Memory B cell (primary cell): ENCODE results near the gene CTSW.

Experiments
- ATAC-seq: fragments of 150-1000 bp; cut with Tn5 transposase; 2 replicates; pipeline ENCODE4 v1.10.0; 2021; ENCODE audit warnings: low read depth, mild to moderate bottlenecking, moderate library complexity
- DNase-seq, 2 donors: peaks; one replicate each; pipeline ENCODE4 v3.0.0; 2022; ENCODE audit warnings: low spot score in 2 of 2
- H3K27ac Mint-ChIP-seq: one replicate; pipeline ENCODE4 v1.8.0; 2022; ENCODE audit warnings: mild to moderate bottlenecking, moderate library complexity, mixed read lengths
- H3K27me3 Mint-ChIP-seq: one replicate; pipeline ENCODE4 v1.8.0; 2022; ENCODE audit warnings: mixed read lengths
- H3K36me3 Mint-ChIP-seq: one replicate; pipeline ENCODE4 v1.8.0; 2022; ENCODE audit warnings: mild to moderate bottlenecking, mixed read lengths
- H3K4me1 Mint-ChIP-seq: one replicate; pipeline ENCODE4 v1.8.0; 2022; ENCODE audit warnings: mixed read lengths
- H3K4me3 Mint-ChIP-seq: one replicate; pipeline ENCODE4 v1.8.0; 2022; ENCODE audit warnings: mild to moderate bottlenecking, moderate library complexity, mixed read lengths
- H3K9me3 Mint-ChIP-seq: one replicate; pipeline ENCODE4 v1.8.0; 2022; ENCODE audit warnings: mixed read lengths

Gene CTSW

DNA sequence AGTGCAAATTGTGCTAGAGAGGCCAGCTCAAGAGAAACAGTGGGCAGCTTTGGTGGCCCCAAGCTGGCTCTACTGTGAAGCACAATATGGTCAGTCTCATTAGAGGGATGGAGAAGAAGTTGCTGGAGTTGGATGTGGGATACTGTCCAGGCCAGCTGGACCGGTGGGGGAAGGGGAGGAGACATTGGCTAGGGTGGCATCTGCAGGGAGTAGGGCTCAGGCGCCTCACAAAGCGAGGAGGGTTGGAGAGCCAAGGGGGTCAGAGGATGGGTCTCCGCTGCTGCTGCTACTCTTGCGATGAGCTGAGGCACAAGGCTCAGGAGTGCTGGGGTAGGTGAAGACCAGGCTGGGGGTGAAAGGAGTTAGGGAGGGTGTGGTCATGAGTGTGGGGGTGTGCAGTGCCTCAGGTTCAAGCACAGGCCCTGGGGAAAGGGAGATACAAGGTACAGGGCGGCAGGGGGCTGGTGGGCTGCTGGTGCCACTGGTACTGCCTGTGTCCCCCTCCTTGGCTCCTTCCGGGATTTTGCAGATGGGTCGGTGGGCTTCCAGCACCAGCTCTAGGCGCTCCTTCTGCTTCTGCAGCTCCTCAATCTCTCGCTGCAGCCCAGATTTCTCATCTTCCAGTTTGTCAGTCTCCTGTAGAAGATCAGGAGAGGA, 13.2 kb downstream of the CTSW start:
- Mint-ChIP-seq H3K9me3 (no peaks in the 10 kb centered on the region), H3K4me3 (peak overlapping the region; percentile 88), H3K27me3 (no peaks in the 10 kb centered on the region), H3K4me1 (peaks cover 36% of the 10 kb centered on the region), H3K36me3 (no peaks in the 10 kb centered on the region), H3K27ac (peak overlapping the region; percentile 43)
- no peak for DNase-seq
- no peak for ATAC-seq

DNA sequence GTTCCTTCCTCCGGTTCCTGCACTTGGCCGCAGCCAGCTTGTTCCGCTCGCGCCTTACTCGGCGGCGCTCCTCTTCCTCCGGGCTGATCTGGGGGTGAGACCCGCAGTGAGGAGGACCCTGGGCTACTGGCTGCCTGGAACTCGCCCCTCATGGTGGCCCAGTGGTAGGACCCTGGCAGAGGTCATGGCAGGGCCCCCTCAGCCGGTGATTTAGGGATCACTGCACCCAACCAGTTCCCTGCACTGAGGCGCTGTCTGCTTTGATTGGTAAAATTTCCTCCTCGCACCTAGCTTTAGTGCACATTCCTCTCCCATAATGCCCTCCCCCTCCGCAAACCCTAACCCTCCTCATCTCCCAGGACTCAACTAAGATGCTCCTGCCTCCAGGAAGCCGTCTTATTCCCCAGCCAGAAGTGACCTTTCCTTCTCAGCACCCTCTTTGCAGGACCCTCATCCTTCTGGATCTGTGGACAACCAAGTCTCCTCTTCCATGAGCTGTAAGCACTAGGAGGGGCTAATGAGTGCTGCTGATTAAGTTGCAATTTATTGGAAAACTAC, 14.5 kb downstream of the CTSW start:
- ATAC-seq = no peak
- Mint-ChIP-seq H3K27me3 (peaks cover 1% of the 10 kb centered on the region), H3K4me1 (peaks cover 31% of the 10 kb centered on the region), H3K4me3 (peak overlapping the region; percentile 78), H3K27ac (peak overlapping the region; percentile 87), H3K36me3 (no peaks in the 10 kb centered on the region), H3K9me3 (no peaks in the 10 kb centered on the region)
- no peak for DNase-seq

DNA sequence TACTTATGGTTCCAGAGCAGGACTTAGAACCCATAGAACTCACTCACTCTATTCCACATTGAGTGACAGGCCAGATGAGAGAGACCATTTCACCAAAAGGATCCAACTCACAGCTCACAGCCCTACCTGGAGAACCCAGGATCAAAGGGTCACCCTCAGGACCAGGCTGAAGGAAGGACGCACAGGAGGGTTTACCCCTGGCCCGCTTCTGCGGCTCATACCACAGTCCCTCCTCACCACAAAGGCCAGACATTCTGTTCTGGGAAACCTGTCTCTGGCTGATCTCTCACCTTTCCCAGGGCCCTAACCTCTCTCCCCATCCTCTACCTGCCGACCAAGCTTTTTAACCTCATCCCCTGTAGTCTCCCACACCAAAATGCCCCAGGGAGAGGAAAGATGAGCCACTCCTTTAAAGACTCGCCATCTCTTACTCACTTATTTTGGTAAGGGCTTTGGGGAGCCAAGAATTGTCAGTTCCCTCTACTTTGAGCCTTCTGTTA, 15.9 kb downstream of the CTSW start:
- peak overlapping the region; percentile 55 for H3K4me3 Mint-ChIP-seq
- ATAC-seq = no peak
- peaks cover 22% of the 10 kb centered on the region for H3K4me1 Mint-ChIP-seq
- H3K36me3 Mint-ChIP-seq = no peaks in the 10 kb centered on the region
- H3K9me3 Mint-ChIP-seq = no peaks in the 10 kb centered on the region
- DNase-seq = no peak
- peaks cover 1% of the 10 kb centered on the region for H3K27me3 Mint-ChIP-seq
- H3K27ac Mint-ChIP-seq = peak overlapping the region; percentile 35

DNA sequence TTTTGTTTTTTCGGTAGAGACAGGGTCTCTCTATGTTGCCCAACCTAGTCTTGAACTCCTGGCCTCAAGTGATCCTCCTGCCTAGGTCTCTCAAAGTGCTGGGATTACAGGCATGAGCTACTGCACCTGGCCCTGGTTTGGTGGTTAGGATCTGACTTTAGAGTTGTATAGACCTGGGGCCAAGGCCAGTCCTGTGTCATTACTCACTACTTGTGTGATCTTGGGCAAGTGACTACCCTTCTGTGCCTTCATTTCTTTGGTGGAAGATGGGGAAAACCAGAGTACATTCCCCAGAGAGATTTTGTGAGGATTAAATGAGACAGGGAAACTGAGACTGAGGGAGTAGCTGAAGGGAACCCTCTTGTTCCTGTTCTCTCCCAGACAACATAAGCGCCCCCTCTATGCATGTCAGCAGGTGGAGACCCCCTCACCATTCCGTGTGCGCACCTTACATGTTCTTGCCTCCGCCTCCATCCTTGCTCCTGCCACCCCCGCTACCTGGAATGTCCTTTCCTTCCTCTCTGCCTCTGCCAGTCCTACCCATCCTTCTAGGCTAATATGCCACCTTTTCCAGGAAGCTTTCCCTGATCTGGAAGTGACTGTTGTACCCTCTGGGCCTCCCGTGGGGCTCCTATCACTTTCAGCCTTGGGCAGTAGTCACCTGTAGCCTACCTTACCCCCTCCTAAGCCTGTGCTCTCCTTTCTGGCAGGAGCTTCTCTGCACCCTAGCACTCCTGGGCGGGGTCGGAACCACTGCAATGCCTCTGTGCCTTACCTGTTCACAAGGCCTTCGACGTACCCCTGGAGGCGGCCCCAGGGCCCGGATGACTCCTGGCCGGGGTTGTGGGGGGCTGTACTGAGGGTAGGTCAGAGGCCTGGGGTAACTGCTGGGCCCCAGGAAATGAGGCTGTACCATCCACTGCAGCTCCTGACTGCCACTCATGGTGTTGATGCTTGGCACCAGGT, 16.7 kb downstream of the CTSW start:
- H3K9me3 Mint-ChIP-seq = no peaks in the 10 kb centered on the region
- DNase-seq (no peak), ATAC-seq (no peak)
- no peak overlapping the region for H3K4me3 Mint-ChIP-seq
- H3K27ac Mint-ChIP-seq = peak overlapping the region; percentile 35
- peaks cover 23% of the 10 kb centered on the region for H3K4me1 Mint-ChIP-seq
- H3K27me3 Mint-ChIP-seq = peaks cover 1% of the 10 kb centered on the region
- H3K36me3 Mint-ChIP-seq = no peaks in the 10 kb centered on the region

DNA sequence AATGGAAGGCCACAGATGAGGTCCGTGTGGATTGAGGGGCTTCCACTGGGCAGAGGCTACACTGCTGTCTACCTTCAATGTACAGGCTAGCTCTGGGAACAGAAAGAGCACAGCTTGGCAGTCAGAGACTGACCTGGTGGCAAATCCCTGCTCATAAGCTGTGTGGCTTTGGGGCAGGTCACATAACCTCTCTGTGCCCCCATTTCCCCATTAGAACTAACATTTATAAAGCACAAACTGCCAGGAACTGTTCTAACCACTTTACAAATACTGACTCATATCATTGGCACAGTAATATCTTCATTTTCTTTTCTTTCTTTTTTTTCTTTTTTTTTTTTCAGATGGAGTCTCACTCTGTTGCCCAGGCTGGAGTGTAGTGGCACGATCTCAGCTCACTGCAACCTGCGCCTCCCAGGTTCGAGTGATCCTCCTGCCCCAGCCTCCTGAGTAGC, 17.4 kb downstream of the CTSW start:
- DNase-seq (no peak), ATAC-seq (no peak)
- no peaks in the 10 kb centered on the region for H3K9me3 Mint-ChIP-seq
- no peak overlapping the region for H3K27ac Mint-ChIP-seq
- H3K4me3 Mint-ChIP-seq = no peak overlapping the region
- peaks cover 2% of the 10 kb centered on the region for H3K27me3 Mint-ChIP-seq
- H3K36me3 Mint-ChIP-seq = no peaks in the 10 kb centered on the region
- H3K4me1 Mint-ChIP-seq = peaks cover 21% of the 10 kb centered on the region

DNA sequence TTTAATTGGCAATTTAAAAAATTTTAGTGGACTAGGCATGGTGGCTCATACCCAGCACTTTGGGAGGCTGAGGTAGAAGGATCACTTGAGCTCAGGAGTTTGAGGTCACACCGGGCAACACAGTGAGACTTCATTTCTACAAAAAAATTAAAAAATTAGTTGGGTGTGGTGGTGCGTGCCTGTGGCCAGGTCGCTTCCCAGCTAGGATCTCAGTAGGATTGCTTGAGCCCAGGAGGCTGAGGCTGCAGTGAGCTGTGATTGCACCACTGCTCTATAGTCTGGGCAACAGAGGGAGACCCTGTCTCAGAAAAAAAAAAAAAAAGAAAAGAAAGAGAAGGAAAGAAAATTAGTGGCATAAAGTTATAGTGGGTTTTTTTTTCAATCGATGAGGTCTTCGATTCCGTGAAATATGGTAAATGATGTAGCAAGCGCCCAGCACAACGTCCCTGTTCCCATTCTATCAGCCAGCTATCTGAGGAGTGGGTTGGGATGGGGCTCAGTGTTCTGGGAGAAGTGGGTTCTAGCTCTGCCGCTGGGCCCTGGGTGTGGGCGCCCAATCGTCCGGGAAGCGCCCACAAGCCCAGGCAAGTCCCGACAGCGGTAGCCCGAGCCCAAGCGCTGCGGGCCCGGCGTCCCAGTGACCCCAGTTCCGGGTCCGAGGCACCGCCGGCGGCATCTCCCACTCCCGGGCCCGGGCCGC, 19.2 kb downstream of the CTSW start:
- Mint-ChIP-seq H3K27me3 (peaks cover 5% of the 10 kb centered on the region), H3K4me3 (peak overlapping the region; percentile 81), H3K4me1 (peaks cover 9% of the 10 kb centered on the region), H3K36me3 (no peaks in the 10 kb centered on the region), H3K27ac (no peak overlapping the region), H3K9me3 (no peaks in the 10 kb centered on the region)
- ATAC-seq = no peak
- DNase-seq = no peak

DNA sequence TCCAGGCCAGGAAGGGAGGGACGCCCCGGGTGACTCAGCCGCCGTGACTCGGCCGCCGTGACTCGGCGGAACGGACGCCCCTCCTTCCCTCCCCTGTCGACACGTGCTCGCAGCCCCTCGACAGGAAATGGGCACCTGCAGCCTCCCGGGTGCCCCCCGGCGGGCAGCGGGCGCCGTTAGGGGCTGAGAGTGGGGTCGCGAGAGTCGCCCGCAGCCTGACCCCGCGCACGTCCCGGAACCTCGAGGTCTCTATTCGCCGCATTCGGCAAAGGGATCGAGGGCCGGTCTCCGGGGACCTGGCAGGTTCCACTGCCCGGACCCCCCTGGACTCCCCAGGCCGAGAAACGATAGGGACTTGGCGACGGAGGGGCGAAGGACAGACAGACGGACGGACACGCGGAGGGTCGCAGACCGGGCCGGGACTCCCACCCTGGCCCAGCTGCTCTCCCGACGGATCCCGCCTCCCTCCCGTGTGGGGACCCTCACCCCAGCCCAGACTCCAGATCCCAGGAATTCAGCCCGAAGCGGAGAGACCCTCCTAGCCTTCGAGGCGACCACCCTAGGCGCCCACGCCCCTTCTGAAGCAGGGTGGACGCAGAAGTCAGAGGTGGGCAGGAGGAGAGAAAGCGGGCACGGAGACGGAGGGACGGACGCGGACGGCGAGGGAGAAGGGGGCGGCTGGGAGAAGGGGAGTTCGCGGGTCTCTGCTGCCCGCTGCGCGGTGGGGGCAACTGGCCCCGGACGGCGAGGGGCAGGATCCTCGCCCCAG, 19.9 kb downstream of the CTSW start:
- H3K9me3 Mint-ChIP-seq = no peaks in the 10 kb centered on the region
- ATAC-seq = no peak
- H3K27ac Mint-ChIP-seq = peak overlapping the region; percentile 60
- peak overlapping the region; percentile 70 for H3K4me3 Mint-ChIP-seq
- DNase-seq = no peak
- H3K4me1 Mint-ChIP-seq = peaks cover 4% of the 10 kb centered on the region
- H3K27me3 Mint-ChIP-seq = peaks cover 6% of the 10 kb centered on the region
- H3K36me3 Mint-ChIP-seq = no peaks in the 10 kb centered on the region

DNA sequence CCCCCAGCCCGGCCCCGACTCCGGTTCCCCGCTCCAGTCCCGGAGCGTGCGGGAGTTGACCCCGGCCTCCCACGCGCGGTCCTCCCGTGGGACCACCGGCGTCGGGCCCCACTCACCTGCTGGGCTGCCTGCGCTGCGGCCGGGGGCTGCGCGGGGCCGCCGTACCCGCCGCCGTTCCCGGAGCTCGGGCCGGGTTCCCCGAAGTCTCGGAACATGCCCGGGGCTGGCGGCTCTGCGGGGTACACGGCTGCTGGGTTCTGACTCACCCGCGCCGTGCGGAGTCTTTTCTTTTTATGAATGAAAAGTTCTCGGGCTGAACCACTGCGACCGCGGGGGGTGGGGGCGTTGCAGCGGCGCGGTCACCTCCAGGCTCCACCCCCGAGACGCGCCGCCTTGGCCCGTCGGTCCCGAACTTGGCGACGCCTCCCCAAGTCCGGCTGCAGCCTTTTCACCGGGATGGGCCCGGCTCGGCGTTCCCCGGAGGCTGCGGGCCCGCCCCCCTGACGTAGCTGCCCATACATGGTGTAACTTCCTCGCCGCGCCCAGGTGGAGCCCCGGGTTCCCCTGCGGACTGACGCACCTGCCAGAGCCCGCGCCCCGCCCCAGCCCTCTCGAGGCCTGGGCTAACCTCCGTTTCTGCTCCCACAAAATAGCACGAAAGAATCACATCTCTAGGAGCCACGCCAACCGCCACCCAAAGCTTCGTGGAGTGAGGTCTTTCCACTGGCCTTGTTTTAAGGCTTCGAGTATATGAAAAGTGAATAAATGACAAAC, 20.7 kb downstream of the CTSW start, which contains the start of gene FOSL1:
Gene FOSL1 (minus strand): TSS at position 264 of the 774 bp plus-strand sequence. CDS start 49 bp downstream, at position 215.
- DNase-seq = peak; percentile 81 to 90
- Mint-ChIP-seq H3K27me3 (peaks cover 6% of the 10 kb centered on the region), H3K36me3 (no peaks in the 10 kb centered on the region), H3K4me1 (peaks cover 4% of the 10 kb centered on the region), H3K4me3 (peak within 1 kb of the TSS; percentile 70), H3K9me3 (no peaks in the 10 kb centered on the region), H3K27ac (peak within 1 kb of the TSS; percentile 60)
- peak; percentile 97 for ATAC-seq

DNA sequence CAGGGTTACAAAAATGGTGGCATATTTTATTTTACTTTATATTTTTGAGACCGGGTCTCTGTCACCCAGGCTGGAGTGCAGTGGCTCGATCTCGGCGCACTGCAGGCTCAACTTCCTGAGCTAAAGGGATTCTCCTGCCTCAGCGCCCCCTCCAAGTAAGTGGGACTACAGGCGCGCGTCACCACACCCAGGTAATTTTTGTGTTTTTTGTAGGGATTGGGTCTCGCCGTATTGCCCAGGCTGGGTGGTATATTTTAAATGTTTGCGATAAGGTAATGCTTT, 21.2 kb downstream of the CTSW start:
- H3K4me3 Mint-ChIP-seq = no peak overlapping the region
- H3K9me3 Mint-ChIP-seq = no peaks in the 10 kb centered on the region
- no peak for ATAC-seq
- peaks cover 4% of the 10 kb centered on the region for H3K4me1 Mint-ChIP-seq
- no peaks in the 10 kb centered on the region for H3K36me3 Mint-ChIP-seq
- peaks cover 6% of the 10 kb centered on the region for H3K27me3 Mint-ChIP-seq
- H3K27ac Mint-ChIP-seq = peak overlapping the region; percentile 60
- DNase-seq = no peak

DNA sequence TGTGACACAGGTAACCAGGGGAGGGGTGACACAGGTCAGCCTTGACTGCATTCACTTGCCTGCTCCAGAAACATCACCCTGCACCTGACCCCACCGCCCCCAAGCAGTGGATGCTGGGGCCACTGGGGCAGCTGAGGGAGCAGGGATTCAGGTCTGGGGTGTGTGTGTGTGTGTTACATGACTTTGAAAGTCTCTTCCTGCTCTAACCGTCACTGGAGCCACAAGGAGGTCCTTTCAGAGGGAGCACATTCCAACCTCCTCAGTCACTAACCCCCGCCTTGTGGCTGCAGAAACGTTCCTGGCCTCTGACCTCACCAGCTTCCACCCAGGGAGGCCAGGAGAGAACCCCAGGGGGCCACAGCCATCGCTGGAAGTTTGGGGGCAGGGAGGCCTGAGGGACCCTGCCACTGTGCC, 23.4 kb downstream of the CTSW start:
- Mint-ChIP-seq H3K36me3 (no peaks in the 10 kb centered on the region), H3K4me3 (no peak overlapping the region), H3K9me3 (no peaks in the 10 kb centered on the region), H3K27me3 (peaks cover 12% of the 10 kb centered on the region), H3K4me1 (peaks cover 2% of the 10 kb centered on the region), H3K27ac (no peak overlapping the region)
- no peak for DNase-seq
- ATAC-seq = no peak

DNA sequence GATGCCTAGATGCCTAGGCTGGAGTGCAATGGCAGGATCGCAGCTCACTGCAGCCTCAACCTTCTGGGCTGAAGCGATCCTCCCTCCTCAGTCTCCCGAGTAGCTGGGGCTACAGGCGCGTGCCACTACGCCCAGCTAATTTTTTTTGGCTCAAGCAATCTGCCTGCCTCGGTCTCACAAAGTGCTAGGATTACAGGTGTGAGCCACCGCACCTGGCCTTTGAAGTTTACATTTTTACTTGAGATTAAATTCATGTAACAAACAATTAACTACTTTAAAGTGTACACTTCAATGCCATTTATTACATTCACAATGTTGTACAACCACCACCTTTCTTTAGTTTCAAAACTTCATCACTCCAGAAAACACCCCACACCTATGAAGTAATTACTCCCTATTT, 24.1 kb downstream of the CTSW start:
- H3K9me3 Mint-ChIP-seq = no peaks in the 10 kb centered on the region
- ATAC-seq = no peak
- DNase-seq = no peak
- no peak overlapping the region for H3K27ac Mint-ChIP-seq
- H3K36me3 Mint-ChIP-seq = no peaks in the 10 kb centered on the region
- H3K27me3 Mint-ChIP-seq = peaks cover 14% of the 10 kb centered on the region
- peaks cover 2% of the 10 kb centered on the region for H3K4me1 Mint-ChIP-seq
- H3K4me3 Mint-ChIP-seq = no peak overlapping the region

DNA sequence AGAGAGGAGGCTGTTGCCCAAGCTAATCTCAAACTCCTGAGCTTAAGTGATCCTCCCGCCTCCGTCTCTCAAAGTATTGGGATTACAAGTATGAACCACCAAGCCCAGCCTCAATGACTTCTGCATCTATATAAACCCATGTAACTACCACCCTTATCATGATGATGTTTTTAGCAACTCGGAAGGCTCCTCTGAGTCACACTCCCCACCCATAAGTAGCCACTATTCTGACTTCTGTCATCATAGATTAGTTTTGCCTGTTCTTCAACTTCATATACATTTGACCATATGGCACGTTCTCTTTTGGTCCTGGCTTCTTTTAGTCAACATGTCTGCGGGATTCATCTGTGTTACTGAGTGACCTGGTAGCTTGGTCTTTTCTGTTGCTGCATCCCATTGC, 27.0 kb downstream of the CTSW start:
- no peaks in the 10 kb centered on the region for H3K36me3 Mint-ChIP-seq
- no peak overlapping the region for H3K4me3 Mint-ChIP-seq
- no peak overlapping the region for H3K27ac Mint-ChIP-seq
- no peak for ATAC-seq
- no peaks in the 10 kb centered on the region for H3K9me3 Mint-ChIP-seq
- H3K4me1 Mint-ChIP-seq = peaks cover 4% of the 10 kb centered on the region
- H3K27me3 Mint-ChIP-seq = peaks cover 21% of the 10 kb centered on the region
- no peak for DNase-seq
